ENCODE measurements around the gene DNHD1. TPM values are rescaled to one million over a fixed set of nuclear protein-coding genes. Genes with fewer than 3 reads are reported as not detected.

The DNHD1 gene
- total and polyA plus RNA-seq, 8 donors, result 1.9 to 11.2 (median 3.5) TPM

DNA sequence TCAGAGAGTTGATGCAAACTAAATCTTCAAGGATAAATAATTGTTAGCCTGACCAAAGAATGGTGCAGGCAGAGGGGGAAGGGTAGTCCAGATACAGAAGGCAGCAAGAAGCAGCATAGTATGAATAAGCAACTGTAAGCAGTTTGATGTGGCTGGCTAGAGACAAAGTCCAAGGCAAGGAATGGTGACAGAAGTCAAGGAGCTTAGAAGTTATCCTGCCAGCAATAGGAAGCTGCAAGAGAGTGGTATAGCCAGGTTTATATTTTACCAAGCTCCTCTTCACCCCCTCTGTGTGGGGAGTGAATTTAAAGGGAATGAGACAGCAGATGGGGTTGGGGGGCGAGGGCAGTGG is 38.0 kb upstream of the DNHD1 start:
- 71 to 75% methylated on average over 1 of the region's 1 CpG for WGBS, 2 donors
- Histone ChIP-seq H3K27me3 (no peaks in the 10 kb centered on the region), H3K4me1 (no peaks in the 10 kb centered on the region), H3K36me3 (peaks cover 0 to 26% (median 5%) of the 10 kb centered on the region in 3 donors), H3K9me3 (no peaks in the 10 kb centered on the region), H3K27ac (no peak overlapping the region), H3K4me3 (no peak overlapping the region)
- ATAC-seq (no peak), DNase-seq (no peak), FAIRE-seq (no peak)
- intact Hi-C loops (cut with DNase I), result no loop called here
- TF ChIP-seq, protein P1, sequence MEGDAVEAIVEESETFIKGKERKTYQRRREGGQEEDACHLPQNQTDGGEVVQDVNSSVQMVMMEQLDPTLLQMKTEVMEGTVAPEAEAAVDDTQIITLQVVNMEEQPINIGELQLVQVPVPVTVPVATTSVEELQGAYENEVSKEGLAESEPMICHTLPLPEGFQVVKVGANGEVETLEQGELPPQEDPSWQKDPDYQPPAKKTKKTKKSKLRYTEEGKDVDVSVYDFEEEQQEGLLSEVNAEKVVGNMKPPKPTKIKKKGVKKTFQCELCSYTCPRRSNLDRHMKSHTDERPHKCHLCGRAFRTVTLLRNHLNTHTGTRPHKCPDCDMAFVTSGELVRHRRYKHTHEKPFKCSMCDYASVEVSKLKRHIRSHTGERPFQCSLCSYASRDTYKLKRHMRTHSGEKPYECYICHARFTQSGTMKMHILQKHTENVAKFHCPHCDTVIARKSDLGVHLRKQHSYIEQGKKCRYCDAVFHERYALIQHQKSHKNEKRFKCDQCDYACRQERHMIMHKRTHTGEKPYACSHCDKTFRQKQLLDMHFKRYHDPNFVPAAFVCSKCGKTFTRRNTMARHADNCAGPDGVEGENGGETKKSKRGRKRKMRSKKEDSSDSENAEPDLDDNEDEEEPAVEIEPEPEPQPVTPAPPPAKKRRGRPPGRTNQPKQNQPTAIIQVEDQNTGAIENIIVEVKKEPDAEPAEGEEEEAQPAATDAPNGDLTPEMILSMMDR (IDR thresholded peaks at IDR 0.05), result no peak

DNA sequence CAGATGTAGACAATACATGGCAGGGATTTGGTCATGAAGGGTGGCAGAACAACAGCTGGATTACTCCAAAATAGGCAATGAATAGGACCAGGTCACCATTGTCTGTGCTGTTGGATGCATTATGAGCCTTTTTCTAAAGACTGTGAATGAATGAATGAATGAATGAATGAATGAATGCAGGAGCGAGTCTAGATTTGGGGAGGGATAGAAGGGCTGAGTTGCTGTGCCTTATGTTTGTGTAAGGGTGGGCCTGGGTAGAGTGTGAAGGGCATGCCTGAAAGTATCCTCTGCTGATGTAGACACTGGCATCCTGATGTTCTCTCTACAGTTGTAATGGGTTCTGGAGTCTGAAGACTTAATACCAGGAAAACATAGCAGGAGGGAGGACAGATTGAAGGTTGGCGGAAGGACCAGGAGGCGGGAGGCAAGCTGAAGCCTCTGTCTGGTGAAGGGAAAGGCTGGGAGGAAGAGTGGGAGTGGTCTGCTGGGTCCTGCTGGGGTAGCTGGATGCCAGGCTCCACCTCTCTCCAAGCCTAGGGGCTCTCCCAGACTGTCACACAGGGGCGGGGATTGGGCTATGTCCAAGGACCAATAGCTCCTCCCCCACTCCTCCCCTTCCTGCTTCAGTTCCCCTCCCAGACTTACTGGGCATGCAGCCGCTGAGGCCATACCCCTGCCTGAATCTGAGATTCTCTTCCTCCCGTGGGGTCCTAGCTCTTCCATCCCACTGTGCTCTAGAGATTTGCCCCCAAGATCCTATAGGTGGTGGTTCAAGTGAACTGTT is 28.2 kb upstream of the DNHD1 start:
- Histone ChIP-seq H3K4me1 (peaks cover 0 to 11% (median 4%) of the 10 kb centered on the region in 3 donors), H3K9me3 (no peaks in the 10 kb centered on the region), H3K36me3 (no peaks in the 10 kb centered on the region), H3K27me3 (no peaks in the 10 kb centered on the region), H3K4me3 (no peak overlapping the region), H3K27ac (no peak overlapping the region)
- FAIRE-seq (no peak), ATAC-seq (peak in 3 of 4 donors; percentile 35 to 80 (median 79)), DNase-seq (peak in 5 of 6 donors; percentile 62 to 84 (median 70))
- TF ChIP-seq, protein P1 (IDR thresholded peaks at IDR 0.05), result no peak
- 54 to 56% methylated on average over 5 to 6 of the region's 6 CpGs for WGBS, 2 donors
- intact Hi-C loops (cut with DNase I), result no loop called here

DNA sequence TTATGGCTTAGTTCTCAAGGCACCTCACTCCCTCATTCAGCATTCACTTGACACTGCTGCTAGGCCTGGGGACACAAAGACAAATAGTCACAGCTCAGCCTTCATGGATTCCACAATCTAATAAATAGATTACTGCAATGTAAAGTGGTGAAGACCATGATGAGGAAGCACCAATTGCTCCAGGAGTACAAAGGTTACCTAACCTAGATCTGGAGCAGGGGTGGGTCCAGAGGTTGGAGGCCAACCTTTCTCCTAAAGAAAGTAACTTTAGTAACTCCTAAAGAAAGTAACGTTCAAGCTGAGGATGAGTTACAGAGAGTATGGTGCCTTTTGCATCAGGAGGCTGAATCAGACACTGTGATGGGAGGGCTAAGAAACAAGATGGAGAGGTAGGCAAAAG is 27.5 kb upstream of the DNHD1 start:
- DNase-seq, result no peak
- H3K4me3 ChIP-seq, result no peak overlapping the region
- intact Hi-C loops (cut with DNase I), result no loop called here
- peak overlapping the region in 1 of 4 donors; percentile 19 for H3K27ac ChIP-seq
- no peaks in the 10 kb centered on the region for H3K27me3 ChIP-seq
- no peaks in the 10 kb centered on the region for H3K9me3 ChIP-seq
- TF ChIP-seq, protein P1 (IDR thresholded peaks at IDR 0.05), result no peak
- H3K4me1 ChIP-seq, result peaks cover 0 to 14% (median 6%) of the 10 kb centered on the region in 3 donors
- no peak for FAIRE-seq
- WGBS, 2 donors, result 81 to 91% methylated on average over 1 of the region's 1 CpG
- no peak for ATAC-seq
- H3K36me3 ChIP-seq, result no peaks in the 10 kb centered on the region

DNA sequence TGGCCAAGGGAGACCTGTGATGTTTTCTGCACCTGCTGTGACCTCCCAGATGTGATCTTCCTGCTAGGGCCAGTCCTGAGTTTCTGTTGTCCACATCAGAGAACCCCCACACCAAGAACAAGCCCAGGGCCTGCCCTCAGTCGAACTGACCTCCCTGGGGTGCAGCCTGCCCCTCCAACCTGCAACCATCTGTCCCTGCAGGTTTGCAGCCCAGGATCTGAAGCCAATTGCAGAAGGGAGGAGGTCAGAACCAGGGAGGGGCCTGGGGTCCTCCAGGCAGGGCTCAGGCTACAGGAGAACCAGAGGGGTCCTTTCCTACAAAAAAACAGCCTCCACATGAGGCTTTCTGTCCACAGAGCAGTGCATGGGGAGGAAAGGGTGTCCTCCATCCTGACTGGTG is 24.1 kb upstream of the DNHD1 start:
- intact Hi-C loops (cut with DNase I), result no loop called here
- FAIRE-seq, result no peak

More for the DNA sequence above, 24.1 kb upstream of the DNHD1 start:
- Histone ChIP-seq H3K36me3 (peaks cover 0 to 9% (median 3%) of the 10 kb centered on the region in 3 donors), H3K9me3 (no peaks in the 10 kb centered on the region), H3K4me3 (peak overlapping the region; percentile 63 to 80 (median 68)), H3K27me3 (no peaks in the 10 kb centered on the region), H3K27ac (no peak overlapping the region), H3K4me1 (peaks cover 3 to 33% (median 12%) of the 10 kb centered on the region in 3 donors)
- TF ChIP-seq, protein P1 (IDR thresholded peaks at IDR 0.05), result no peak
- 30 to 71% methylated on average over 1 of the region's 1 CpG for WGBS, 2 donors
- no peak for DNase-seq
- no peak for ATAC-seq
